ENCODE results near the gene CNTNAP2.

CNTNAP2 gene

GRCh38 chr7:146216396-146217041 lies 99.9 kb downstream of the CNTNAP2 start:
- Histone ChIP-seq H3K79me2 (ENCODE audit: insufficient read depth, low read depth) (no peaks in the 10 kb centered on the region), H3K27me3 (ENCODE audit: insufficient read depth, low read depth) (no peaks in the 10 kb centered on the region), H3K4me3 (IDR thresholded peaks at IDR 0.05; ENCODE audit: insufficient read depth, low read depth, low read length) (no peak overlapping the region), H3K27ac (no peak overlapping the region), H3K36me3 (ENCODE audit: insufficient read depth) (no peaks in the 10 kb centered on the region), H4K20me1 (ENCODE audit: insufficient read depth) (no peaks in the 10 kb centered on the region), H3K4me2 (no peak overlapping the region), H2AFZ (ENCODE audit: low read depth) (no peak overlapping the region), H3K4me1 (ENCODE audit: low read depth, poor library complexity, severe bottlenecking) (no peaks in the 10 kb centered on the region), H3K9ac (no peak overlapping the region)
- TF ChIP-seq CTCF (conservative IDR thresholded peaks at IDR 0.05; ENCODE audit: low read depth, low read length) = no peak

- H3K4me2 ChIP-seq = no peak overlapping the region
- no peaks in the 10 kb centered on the region for H4K20me1 ChIP-seq (ENCODE audit: insufficient read depth)
- no peak overlapping the region for H2AFZ ChIP-seq (ENCODE audit: low read depth)
- no peaks in the 10 kb centered on the region for H3K36me3 ChIP-seq (ENCODE audit: insufficient read depth)
- no peaks in the 10 kb centered on the region for H3K4me1 ChIP-seq (ENCODE audit: low read depth, poor library complexity, severe bottlenecking)
- TF ChIP-seq CTCF (conservative IDR thresholded peaks at IDR 0.05; ENCODE audit: low read depth, low read length) = no peak
- H3K4me3 ChIP-seq (IDR thresholded peaks at IDR 0.05; ENCODE audit: insufficient read depth, low read depth, low read length) = no peak overlapping the region
- H3K9ac ChIP-seq = no peak overlapping the region
- H3K27ac ChIP-seq = no peak overlapping the region
- H3K27me3 ChIP-seq (ENCODE audit: insufficient read depth, low read depth) = no peaks in the 10 kb centered on the region
- no peaks in the 10 kb centered on the region for H3K79me2 ChIP-seq (ENCODE audit: insufficient read depth, low read depth)
These were observed 107.2 kb downstream of the CNTNAP2 start for GRCh38 chr7:146223851-146224250.

GRCh38 chr7:146232604-146233003 lies 116.0 kb downstream of the CNTNAP2 start:
- Histone ChIP-seq H2AFZ (ENCODE audit: low read depth) (no peak overlapping the region), H3K79me2 (ENCODE audit: insufficient read depth, low read depth) (no peaks in the 10 kb centered on the region), H3K9ac (no peak overlapping the region), H3K4me1 (ENCODE audit: low read depth, poor library complexity, severe bottlenecking) (no peaks in the 10 kb centered on the region), H3K27me3 (ENCODE audit: insufficient read depth, low read depth) (no peaks in the 10 kb centered on the region), H3K4me3 (IDR thresholded peaks at IDR 0.05; ENCODE audit: insufficient read depth, low read depth, low read length) (no peak overlapping the region), H3K4me2 (no peak overlapping the region), H3K36me3 (ENCODE audit: insufficient read depth) (no peaks in the 10 kb centered on the region), H4K20me1 (ENCODE audit: insufficient read depth) (no peaks in the 10 kb centered on the region), H3K27ac (no peak overlapping the region)
- no peak for TF ChIP-seq CTCF (conservative IDR thresholded peaks at IDR 0.05; ENCODE audit: low read depth, low read length)

GRCh38 chr7:146235195-146235594 lies 118.6 kb downstream of the CNTNAP2 start:
- no peaks in the 10 kb centered on the region for H4K20me1 ChIP-seq (ENCODE audit: insufficient read depth)
- no peaks in the 10 kb centered on the region for H3K79me2 ChIP-seq (ENCODE audit: insufficient read depth, low read depth)
- H3K36me3 ChIP-seq (ENCODE audit: insufficient read depth) = no peaks in the 10 kb centered on the region
- no peak overlapping the region for H3K27ac ChIP-seq
- no peak overlapping the region for H3K4me2 ChIP-seq
- no peak overlapping the region for H3K9ac ChIP-seq
- H3K27me3 ChIP-seq (ENCODE audit: insufficient read depth, low read depth) = no peaks in the 10 kb centered on the region
- no peak for TF ChIP-seq CTCF (conservative IDR thresholded peaks at IDR 0.05; ENCODE audit: low read depth, low read length)
- no peak overlapping the region for H3K4me3 ChIP-seq (IDR thresholded peaks at IDR 0.05; ENCODE audit: insufficient read depth, low read depth, low read length)
- no peaks in the 10 kb centered on the region for H3K4me1 ChIP-seq (ENCODE audit: low read depth, poor library complexity, severe bottlenecking)
- no peak overlapping the region for H2AFZ ChIP-seq (ENCODE audit: low read depth)

Measured in KMS-11 (cell line).